Activated CD8-positive, alpha-beta memory T cell treated with anti-CD3 and anti-CD28 coated beads for 4 hours (primary cell): Measurements from ENCODE around the gene COQ9.
A peak's percentile ranks its signal among the peaks of the same experiment; 100 is the strongest.
"Not testable (repeated sequence)": the region's sequence is repeated elsewhere in the genome, so short reads cannot be mapped to it uniquely, and the experiment has no call there.

Experiments used
- DNase-seq, 2 donors: peaks; one replicate each; pipeline ENCODE4 v3.0.0-alpha.2; 2020; ENCODE audit warnings: low read depth in 2 of 2

Gene COQ9

DNA sequence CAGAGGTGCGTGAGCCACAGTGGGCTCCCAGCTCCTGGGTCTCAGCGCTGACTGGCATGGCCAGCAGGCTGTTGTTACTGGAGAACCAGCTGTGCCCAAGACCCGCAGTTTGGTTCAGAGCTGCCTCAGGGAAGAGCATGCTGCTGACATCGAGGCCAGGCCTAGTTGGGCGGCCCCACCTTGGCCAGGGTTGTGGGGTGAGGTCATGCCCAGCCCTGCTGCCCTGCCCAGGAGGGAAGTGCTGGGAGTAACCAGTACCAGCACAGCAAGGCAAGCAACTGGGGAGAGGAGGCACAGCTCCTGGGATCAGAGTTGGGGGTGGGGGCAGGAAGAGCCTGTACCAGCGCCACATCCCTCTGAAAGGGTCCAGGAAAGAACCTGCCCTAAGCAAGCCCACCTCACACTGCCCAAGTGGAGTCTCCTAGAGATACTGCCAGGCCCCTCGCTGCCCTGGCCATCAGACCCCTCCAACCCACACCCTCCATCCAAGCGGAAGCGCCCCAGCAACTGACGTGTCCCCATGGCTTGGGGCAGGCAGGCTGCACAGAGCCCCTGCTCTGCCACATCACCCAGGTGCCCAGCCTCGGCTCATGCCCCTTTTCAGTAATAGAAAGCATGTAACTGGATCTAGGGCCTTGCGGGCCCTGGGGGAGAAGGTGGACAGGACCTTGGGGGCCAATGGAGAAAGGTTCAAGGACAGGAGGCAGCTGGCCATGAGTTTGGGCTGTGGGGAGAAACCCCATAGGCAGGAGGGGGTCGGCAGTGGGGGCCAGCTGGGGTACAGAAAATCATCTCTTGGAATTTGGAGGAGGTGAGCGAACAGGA, 38.0 kb downstream of the COQ9 start:
- DNase-seq = no peak

DNA sequence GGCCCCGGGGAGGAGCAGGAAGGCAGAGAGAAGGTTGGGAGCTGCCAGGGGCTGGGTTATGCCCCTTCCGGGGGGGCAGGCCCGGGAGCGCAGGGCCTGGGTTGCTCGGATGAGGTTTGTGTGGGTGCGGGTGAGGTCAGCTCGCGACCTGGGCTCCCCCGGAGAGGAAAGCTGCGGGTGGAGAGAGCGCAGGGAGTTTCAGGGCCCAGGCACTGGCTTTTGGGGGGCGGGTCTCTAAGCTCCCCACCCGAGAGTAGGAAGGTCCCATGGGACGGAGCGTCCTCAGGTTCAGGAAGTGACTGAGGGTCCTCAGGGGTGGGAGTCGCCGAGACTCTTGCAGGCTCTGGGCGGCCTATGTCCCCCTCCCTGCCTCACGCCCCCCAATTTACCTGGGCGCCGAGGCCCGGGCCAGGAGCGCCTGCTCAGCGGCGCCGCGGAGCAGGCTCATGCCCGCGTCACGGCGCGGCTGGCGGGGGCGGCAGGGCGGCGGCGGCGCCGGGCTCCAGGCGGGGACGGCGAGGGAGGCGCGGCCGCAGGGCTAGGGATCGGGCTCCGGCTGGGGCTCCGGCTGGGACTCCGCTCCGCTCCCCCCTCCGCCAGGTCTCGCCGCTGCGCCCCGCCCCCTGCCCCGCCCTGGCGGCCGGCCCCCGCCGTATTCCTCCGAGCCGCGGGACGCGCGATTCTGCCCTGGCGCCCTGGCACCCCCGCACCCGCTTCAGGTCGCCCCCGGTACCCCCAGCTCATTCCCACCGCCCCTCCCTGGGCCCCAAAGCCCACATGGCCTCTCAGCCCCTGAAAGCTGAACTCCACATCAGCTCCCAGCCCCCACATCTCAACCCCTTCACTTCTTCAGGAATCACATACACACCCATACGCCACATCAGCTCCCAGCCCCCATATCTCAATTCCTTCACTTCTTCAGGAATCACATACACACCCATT, 38.9 kb downstream of the COQ9 start, which contains the start of gene DOK4:
DOK4 (minus strand) TSS at position 578 of the 942 bp plus-strand sequence. CDS start 6,986 bp downstream, outside the sequence.
- DNase-seq = peak; percentile 40 to 50

DNA sequence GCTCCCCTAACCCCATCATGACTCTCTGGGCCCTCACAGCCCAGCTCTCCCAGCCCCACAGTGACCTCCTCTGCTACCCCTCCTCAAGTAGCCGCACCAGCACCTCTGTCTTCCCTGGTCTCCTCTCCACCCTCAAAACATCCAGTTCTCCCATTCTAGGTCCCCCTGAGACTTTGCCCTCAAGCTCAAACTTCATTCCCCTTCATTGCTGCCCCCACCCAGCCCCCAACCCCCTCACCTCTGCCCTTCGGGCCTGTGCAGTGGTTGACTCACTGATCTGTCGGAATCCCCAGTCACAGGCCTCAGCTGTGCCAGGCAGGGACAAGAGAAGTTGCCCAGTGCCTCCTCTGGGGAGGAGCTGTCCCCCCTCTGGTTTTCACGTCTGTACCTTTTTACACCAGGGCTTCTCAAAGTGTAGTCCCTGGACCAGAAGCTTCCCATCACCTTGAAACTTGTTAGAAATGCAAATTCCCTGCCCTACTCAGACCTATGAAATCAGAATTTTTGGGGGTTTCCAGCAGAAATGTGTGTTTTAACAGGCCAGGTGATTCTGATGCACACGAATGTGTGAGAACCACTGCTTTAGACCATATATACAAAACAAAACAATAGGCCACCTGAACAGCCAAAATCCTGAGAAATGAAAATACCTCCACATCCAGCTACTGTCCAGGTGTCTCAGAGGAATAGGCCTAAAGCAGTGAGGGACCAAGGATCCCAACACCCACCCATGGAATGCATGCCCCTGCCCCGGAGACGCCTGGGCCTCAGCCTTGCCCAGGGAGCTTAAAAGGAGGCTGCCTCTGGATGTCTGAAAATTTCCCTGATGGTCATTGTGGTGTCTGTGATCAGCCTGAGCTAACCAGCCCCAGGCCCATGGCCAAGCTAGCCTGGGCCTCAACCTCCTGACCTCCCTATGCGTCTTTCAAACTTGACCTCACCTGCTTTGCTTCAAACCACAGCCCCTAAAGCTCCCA, 39.9 kb downstream of the COQ9 start:
- no peak for DNase-seq

DNA sequence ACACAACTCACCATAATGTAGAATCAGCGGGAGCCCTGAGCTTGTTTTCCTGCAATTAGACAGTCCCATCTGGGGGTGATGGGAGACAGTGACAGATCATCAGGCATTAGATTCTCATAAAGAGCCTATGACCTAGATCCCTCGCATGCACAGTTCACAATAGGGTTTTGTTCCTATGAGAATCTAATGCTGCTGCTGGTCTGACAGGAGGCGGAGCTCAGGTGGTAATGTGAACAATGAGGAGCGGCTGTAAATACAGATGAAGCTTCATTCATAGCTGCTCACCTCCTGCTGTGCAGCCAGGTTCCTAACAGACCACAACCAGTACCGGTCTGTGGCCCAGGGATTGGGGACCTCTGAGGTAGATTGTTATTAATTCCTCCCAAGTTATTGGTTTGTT, 42.0 kb downstream of the COQ9 start:
- no peak for DNase-seq

DNA sequence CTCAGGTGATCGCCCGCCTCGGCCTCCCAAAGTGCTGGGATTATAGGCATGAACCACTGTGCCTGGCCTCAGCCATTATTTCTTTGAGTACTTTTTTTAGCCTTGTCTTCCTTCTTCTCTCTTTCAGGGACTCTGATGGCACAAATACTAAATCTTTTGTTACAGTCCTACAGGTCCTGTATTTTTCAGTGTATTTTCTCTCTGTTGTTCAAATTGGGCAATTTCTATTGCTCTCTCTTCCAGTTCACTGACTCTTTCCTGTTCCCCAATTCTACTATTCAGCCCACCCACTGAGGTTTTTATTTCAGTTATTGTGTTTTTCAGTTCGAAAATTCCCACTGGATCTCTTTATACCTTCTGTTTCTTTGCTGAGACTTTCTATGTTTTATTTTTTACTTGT, 46.5 kb downstream of the COQ9 start:
- no peak for DNase-seq

DNA sequence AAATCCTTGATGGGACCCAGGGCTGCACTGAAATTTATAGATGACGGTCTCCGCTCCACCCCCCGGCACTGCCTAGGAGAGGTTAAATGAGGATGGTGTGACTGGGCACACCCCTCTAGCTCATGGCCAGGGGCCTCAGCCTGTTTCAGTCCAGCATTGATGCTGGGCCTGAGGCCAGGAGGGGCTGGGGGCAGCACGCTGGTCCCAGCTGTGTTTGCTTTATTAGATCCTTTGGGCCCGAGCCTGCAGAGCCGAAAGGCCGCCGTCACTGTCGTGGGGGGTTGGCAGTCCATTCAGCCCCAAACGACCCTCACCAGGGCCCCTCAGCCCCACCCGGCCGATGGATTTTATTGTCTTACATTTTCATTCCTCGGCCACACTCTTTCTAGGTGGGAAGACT, 49.8 kb downstream of the COQ9 start:
- no peak for DNase-seq

DNA sequence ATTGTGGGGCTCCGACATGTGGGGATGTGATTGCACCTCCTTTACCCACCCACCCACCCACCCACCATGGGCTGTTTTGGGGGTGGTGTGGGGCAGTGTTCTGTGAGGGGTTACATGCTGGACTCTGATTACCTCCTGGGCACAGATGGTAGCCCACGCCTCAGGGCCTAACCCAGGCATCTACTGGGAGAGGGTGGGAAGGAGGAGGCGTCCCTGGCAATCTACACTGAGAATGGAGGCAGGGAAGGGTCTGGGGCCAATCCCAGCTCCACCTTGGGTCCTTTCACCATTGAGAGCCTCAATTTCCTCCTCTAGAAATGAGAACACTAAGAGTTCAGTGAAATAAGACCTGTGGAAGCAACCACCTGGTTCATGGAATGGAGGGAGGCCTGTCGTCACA, 50.8 kb downstream of the COQ9 start:
- DNase-seq = no peak

DNA sequence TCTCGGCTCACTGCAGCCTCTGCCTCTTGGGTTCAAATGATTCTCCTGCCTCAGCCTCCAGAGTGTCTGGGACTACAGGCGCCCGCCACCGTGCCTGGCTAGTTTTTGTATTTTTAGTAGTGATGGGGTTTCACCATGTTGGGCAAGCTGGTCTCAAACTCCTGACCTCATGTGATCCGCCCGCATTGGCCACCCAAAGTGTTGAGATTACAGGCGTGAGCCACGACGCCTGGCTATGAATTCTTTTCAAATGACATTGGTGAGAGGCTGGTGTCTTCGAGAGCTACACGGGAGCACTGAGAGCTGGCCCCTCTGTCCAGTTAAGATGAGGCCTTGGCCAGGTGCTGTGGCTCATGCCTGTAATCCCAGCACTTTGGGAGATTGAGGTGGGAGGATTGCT, 52.7 kb downstream of the COQ9 start:
- DNase-seq = not testable (repeated sequence)

DNA sequence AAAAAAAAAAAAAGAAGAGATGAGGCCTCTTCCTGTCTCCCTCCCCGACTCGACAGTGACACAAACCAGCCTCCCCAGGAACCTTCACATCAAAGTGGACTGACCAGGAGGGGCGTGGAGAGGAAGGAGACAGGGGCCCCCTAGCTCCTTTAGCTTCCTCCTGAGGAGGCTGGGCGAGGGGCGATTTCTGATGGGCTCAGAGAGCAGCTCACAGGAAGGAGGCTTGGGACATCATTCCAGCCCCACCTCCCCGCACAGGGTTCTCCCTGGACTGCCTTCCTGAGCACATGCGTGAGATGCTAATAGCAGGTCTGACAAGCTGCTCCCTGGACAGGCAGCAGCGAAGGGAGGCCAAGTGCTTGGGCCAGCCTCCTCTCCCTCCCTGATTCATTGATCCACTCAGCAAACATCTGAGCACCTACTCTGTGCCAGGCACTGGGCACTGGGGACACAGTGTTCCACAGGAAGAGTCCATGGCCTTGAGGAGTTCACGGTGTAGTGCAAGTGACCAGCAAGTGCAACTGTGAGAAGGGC, 53.4 kb downstream of the COQ9 start:
- DNase-seq = no peak

DNA sequence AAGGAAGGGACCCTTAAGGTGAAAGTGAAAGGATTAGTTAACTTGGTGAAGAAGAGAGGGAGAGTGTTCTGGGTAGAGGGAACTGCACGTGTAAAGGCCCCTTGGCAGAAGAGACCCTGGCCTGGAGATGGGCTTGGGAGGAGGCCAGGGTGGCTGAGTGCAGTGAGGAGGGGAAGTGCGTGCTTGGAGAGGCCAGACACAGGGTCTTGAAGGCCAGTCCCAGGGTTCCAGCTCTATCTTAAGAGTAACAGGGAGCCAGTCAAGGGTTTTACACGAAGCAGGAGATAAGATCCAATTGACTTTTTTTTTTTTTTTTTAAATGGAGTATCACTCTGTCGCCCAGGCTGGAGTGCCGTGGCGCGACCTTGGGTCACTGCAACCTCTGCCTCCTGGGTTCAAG, 54.2 kb downstream of the COQ9 start:
- no peak for DNase-seq

DNA sequence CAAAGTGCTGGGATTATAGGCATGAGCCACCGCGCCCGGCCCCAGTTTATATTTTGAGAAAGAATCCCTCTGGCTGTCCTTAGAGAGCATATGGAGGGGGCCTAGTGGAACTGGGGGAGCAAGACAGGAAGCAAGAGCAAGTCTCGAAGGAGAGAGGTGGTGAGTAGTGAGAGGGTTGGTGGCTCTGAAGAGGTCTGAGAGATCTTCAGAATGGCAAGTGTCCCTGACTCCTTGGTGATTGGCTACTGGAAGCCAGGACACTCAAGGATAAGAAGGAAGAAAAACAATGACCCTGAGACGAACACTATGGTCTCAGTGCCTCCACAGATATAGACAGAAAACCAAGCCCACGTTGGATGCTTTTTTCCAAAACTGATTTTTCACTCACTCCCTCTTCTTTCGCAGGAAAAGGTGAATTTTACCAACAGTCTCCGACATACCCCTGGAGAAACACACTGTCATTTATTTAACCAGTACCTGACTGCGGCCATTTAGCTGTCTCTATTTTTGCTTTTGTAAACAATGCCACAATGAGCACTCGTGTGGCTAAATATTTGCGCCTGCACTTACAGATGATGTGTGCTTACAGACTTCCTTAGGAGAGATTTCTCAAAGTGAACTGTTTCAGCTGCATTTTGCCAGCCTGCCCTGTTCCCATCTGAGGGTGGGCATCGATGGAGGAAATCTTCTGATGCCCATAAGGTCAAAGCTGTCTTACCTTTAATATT, 54.9 kb downstream of the COQ9 start:
- no peak for DNase-seq

DNA sequence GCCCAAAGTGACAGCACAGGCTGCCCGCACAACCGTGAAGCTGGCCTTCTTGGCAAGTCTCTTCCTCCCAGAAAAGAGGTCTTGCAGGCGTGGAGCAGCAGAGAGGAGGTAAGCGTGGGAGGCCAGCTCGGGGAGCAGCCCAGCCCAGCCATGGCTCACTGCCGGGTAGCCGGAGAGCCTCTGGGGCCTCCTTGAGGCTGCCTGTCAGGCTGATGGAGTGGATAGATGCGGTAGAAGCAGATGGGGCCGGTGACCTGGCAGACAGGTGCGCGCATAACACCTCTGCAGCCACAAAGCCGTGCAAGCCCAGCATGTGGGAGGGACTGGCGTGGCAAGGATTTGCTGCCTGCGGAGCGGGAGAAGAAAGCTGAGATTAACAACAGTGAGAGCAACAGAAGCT, 56.1 kb downstream of the COQ9 start:
- no peak for DNase-seq

DNA sequence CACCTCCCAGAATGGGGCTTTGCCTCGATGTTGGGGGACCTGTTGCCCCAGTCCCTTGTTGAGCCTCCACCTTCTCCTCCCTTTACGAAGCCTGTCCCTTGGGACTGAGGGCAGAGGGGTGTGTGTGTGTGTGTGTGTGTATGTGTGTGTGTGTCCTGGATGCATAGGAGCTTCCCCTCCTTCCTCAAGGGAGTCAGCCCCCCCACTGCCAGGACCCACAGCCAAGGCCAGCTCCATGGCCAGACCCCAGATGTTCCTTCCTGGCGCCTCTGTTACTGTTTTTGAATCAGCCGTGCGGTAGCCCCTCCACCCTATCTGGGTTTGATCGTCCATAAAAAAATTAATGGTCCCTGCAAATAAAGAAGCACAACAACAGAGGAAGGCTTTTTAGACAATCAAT, 56.7 kb downstream of the COQ9 start:
- no peak for DNase-seq

DNA sequence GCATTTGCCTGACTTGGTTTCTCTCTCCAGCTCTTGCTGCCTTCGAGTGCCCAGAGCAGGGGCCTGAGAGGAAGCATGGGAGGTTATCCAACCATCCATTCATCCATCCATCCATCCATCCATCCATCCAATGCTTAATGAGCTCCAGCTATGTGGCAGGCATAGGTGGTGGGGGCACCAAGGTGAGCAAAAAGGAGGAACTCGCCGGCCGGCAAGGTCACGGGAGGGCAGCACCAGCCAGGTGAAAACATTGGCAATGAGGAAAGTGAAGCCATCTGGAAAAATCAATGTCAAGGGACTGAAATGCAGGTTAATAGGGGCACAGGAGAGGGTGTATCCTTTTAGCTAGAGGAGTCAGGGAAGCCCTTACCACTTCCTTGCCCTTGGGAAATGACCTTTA, 57.2 kb downstream of the COQ9 start:
- DNase-seq = no peak

DNA sequence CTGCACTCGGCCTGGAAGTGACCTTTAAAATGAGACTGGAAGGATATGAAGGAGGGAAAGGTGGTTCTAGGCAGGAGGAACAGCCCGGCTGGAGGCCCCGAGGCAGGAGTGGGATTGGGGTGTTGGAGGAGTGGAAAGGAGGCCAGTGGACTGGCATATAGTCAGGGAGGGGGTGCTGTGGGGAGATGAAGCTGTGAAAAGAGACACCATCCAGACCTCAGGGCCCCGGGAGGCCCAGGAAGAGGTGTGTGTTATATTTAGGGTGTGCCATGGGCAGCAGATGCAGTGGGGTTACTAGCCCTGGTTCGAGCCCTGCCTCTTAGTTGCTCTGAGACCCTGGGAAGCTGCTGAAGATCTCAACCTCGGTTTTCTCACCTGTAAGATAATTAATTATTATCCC, 57.9 kb downstream of the COQ9 start:
- no peak for DNase-seq

DNA sequence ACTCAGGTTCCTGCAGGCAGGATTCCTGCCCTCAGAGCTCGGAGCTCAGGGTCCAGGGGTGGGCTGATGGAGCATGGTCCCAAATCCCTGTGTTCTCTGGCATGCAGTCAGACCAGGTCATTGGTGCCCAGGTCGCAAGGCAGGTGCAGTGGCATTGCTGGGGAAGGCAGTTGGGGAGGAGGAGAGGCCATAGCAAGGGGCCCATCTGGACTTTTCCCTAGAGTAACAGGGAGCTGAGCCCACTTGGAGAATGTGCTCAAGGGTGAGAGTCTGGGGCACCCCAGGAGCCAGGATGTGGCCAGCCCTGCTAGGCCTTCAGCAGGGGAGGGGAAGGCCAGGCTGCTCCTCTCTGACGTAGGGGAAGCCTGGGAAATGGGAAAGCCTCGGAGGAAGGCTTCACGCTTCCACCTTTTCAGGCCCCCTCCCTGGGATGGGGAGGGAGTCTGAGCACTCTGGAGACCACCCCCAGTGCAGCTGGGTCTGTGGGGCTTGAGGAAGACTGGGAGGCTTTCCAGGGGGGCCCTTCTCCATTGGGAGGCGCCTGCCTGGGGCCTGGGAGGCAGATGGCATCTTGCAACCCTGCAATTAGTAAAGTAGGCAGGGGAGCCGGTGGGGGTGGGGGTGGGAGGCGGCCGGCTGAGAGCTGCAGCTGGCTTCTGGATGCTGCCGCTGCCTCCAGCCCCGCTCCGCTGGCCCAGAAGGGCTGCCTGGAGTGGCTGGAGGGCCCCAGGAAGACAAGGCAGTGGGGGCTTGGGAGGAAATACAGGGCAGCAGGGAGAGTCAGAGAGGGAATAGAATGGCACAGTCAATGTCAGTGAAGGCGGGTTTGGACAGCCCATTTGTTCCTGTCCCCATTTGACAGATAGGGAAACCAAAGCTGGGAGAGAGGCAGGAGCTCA, 60.1 kb downstream of the COQ9 start:
- DNase-seq = no peak

DNA sequence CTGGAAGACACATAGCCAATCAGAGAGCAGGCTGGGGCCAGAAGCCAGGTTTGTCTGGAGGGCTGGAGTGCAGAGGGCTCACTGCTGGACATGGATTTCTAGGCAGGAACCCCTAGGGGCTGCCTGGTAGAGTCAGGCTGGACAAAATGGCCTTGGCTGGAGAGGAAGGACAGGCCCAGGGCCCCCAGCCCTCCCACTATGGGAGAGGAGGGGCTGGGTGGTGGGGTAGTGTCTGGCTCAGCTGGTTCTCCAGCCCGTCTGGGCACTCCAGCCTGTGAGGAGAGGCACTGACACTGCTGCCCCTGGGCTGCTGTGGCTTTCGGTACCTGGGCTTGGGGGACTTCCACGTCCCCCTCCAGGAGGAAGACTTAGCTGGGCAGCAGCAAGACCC, 60.8 kb downstream of the COQ9 start:
- DNase-seq = no peak

DNA sequence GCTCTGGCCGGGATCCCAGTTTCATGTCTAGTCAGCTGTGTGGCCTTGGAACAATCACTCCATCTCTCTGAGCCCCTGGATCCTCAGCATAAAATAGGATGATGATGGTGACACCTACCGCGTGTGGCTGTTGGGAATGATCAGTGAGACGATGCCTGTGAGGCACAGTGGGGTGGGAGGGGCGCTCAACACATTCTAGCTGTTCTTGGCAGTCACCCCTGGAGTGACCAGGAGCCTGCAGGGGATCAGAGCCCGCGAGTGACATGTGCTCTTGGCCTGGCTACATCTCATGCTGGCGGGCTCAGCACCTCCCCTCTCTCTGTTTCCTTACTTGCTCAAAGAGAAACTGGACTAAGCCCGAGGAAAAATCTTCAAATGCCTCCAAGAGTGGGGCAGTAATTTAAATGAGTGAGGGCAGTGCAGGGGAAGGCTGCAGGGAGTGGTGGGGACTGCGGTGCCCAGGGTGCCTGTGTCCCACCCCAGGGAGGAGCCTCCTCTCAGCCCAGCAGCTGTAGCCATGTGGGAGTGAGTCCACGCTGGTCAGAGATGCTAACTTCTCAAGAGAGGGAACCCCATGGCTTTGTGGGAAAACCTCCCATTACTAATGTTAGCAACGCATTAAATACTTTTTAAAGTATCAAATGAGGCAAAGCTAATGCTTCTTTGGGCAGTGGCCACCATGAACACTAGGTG, 62.1 kb downstream of the COQ9 start:
- no peak for DNase-seq
